Liver (tissue), 3 donors: ENCODE data around the gene DOK6.

Source experiments
- CTCF ChIP-seq: fragments of 150-350 bp; IDR thresholded peaks from 2 replicates; pipeline ENCODE4 v1.5.1; 2017; ENCODE audit warnings: improper control_type of control experiment, low read depth, low read length; ENCODE audit not compliant: missing input control
- EGR1 ChIP-seq, 2 donors: IDR thresholded peaks; 2 replicates each; pipeline ENCODE4 v1.6.1; 2016 to 2018; ENCODE audit warnings: antibody characterized with exemption in 2 of 2, low read depth in 2 of 2
- FOXA1 ChIP-seq: IDR thresholded peaks from 2 replicates; pipeline ENCODE4 v1.6.1; 2016; ENCODE audit warnings: antibody characterized with exemption
- JUND ChIP-seq, 2 donors: IDR thresholded peaks; 2 replicates each; pipeline ENCODE4 v1.6.1; 2016; ENCODE audit warnings: antibody characterized with exemption in 2 of 2
- RAD21 ChIP-seq, 2 donors: IDR thresholded peaks; 2 replicates each; pipeline ENCODE4 v1.6.1; 2016; ENCODE audit warnings: antibody characterized with exemption in 2 of 2, mild to moderate bottlenecking in 2 of 2
- REST ChIP-seq: IDR thresholded peaks from 2 replicates; pipeline ENCODE4 v1.6.1; 2016; ENCODE audit warnings: antibody characterized with exemption, mild to moderate bottlenecking
- RXRA ChIP-seq, 2 donors: IDR thresholded peaks; 2 replicates each; pipeline ENCODE4 v1.6.1; 2017 to 2018; ENCODE audit warnings: antibody characterized with exemption in 2 of 2, mild to moderate bottlenecking in 1 of 2
- SP1 ChIP-seq: IDR thresholded peaks from 2 replicates; pipeline ENCODE4 v1.6.1; 2018; ENCODE audit warnings: antibody characterized with exemption, mild to moderate bottlenecking
- TAF1 ChIP-seq: conservative IDR thresholded peaks from 2 replicates; pipeline ENCODE4 v1.6.1; 2016; ENCODE audit warnings: antibody characterized with exemption, mild to moderate bottlenecking
- YY1 ChIP-seq: IDR thresholded peaks from 2 replicates; pipeline ENCODE4 v1.6.1; 2016; ENCODE audit warnings: antibody characterized with exemption, mild to moderate bottlenecking
- TF ChIP-seq, protein P1 (sequence below): IDR thresholded peaks from 2 replicates; pipeline ENCODE4 v1.6.1; 2016; ENCODE audit warnings: antibody characterized with exemption
- TF ChIP-seq, protein P2 (sequence below): IDR thresholded peaks from 2 replicates; pipeline ENCODE4 v1.6.1; 2016; ENCODE audit warnings: antibody characterized with exemption
- donor health status: healthy.
- donor health status: healthy.

- TF ChIP-seq CTCF, result no peak
- TF ChIP-seq, protein P1, sequence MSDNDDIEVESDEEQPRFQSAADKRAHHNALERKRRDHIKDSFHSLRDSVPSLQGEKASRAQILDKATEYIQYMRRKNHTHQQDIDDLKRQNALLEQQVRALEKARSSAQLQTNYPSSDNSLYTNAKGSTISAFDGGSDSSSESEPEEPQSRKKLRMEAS, result no peak
- TF ChIP-seq REST, result no peak
- TF ChIP-seq TAF1, result no peak
- TF ChIP-seq SP1, result no peak
- TF ChIP-seq RAD21 (IDR thresholded peaks at IDR 0.05), result no peak
- TF ChIP-seq FOXA1, result no peak
- TF ChIP-seq, protein P2, sequence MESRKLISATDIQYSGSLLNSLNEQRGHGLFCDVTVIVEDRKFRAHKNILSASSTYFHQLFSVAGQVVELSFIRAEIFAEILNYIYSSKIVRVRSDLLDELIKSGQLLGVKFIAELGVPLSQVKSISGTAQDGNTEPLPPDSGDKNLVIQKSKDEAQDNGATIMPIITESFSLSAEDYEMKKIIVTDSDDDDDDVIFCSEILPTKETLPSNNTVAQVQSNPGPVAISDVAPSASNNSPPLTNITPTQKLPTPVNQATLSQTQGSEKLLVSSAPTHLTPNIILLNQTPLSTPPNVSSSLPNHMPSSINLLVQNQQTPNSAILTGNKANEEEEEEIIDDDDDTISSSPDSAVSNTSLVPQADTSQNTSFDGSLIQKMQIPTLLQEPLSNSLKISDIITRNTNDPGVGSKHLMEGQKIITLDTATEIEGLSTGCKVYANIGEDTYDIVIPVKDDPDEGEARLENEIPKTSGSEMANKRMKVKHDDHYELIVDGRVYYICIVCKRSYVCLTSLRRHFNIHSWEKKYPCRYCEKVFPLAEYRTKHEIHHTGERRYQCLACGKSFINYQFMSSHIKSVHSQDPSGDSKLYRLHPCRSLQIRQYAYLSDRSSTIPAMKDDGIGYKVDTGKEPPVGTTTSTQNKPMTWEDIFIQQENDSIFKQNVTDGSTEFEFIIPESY, result no peak
- TF ChIP-seq YY1, result no peak
- TF ChIP-seq RXRA (IDR thresholded peaks at IDR 0.05), result no peak
- TF ChIP-seq EGR1 (IDR thresholded peaks at IDR 0.05; ENCODE audit: low read depth in 2 of 2), result no peak
- TF ChIP-seq JUND (IDR thresholded peaks at IDR 0.05), result no peak
Measured at GRCh38 chr18:69880083-69880482, 479.4 kb downstream of the DOK6 start.
